Measurements from ENCODE around the gene DUSP6. TPM values are rescaled to one million over a fixed set of nuclear protein-coding genes. Genes with fewer than 3 reads are reported as not detected.

The DUSP6 gene
- total and polyA plus RNA-seq, 2 experiments from 2014 or later = 96.1 to 112 TPM

DNA sequence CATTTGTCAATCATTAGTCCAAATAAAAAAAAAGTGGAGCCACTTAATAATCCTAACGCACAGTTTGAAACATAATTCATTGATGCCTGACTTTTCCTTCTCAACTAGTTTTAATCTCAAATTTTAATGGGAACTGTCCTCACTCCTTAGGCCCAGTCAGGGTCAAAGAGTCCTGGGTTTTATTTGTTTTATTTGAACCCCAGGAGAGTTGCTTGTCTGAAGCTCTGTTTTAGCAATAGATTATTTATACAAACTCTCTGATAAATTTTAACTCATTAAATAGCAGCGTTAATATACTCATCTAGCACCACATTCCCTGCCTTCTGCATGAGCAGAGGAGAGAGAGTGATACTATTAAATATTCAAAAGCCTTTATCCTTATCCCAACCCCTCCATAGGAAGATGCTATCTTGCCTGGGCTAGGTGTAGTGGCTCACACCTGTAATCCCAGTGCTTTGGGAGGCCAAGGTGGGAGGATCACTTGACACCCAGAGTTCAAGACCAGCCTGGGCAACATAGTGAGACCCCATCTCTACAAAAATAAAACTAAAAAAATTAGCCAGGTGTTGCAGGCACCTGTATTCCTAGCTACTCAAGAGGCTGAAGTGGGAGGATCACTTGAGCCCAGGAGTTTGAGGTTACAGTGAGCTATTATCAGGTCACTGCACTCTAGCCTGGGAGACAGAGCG lies 14.5 kb upstream of the DUSP6 start:
- no peak for DNase-seq
- Histone ChIP-seq H3K9ac (no peak overlapping the region), H3K27ac (no peak overlapping the region), H3K4me2 (ENCODE audit: unreplicated experiment) (no peak overlapping the region), H4K20me1 (ENCODE audit: insufficient read depth) (no peaks in the 10 kb centered on the region), H3K9me2 (ENCODE audit: insufficient read depth) (0 out of 2 replicates have a peak, but pooled peaks cover 4% of the 10 kb centered on the region), H3K4me3 (no peak overlapping the region), H3F3A (ENCODE audit: insufficient read depth) (peaks cover 27% of the 10 kb centered on the region), H2AFZ (no peak overlapping the region), H3K4me1 (ENCODE audit: insufficient read depth) (peaks cover 23% of the 10 kb centered on the region), H3K9me3 (ENCODE audit: low read depth) (no peaks in the 10 kb centered on the region), H3K27me3 (replicated peaks; ENCODE audit: insufficient read depth) (no peaks in the 10 kb centered on the region), H3K36me3 (ENCODE audit: low read depth) (no peaks in the 10 kb centered on the region), H3K79me2 (ENCODE audit: insufficient read depth) (no peaks in the 10 kb centered on the region)
- 92 to 98% methylated on average over 3 of the region's 3 CpGs for WGBS, 2 experiments (ENCODE audit: low coverage in 1 of 2, low lambda C conversion rate in 2 of 2, missing lambda C conversion rate in 2 of 2)
- no peak for TF ChIP-seq EZH2 (IDR thresholded peaks at IDR 0.05; ENCODE audit: insufficient read depth, poor library complexity, severe bottlenecking)
- TF ChIP-seq EZH2phosphoT487 (IDR thresholded peaks at IDR 0.05; ENCODE audit: insufficient read depth, low read depth) = no peak
- in situ Hi-C loops (cut with MboI) = no loop called here

DNA sequence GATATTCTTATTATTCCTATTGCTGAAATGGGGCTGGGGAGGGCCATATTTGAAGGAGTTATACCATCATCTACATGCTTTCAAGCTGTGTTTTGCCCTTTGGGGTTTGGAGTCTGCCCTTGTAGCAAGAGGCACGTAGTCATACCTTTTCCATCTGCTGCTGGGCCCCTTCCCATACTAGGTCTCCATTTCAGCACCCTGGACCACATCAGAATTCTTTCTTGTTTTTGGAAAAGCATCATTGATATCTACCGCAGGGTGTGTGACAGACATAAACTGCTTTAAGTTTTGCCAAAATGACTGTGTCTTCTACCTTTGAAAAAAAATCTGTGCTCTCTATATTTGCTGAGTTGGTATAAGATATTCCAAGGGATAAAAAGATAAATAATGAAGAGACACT lies 12.3 kb upstream of the DUSP6 start:
- in situ Hi-C loops (cut with MboI) = no loop called here
- no peaks in the 10 kb centered on the region for H3K79me2 ChIP-seq (ENCODE audit: insufficient read depth)
- no peaks in the 10 kb centered on the region for H3K9me3 ChIP-seq (ENCODE audit: low read depth)
- H3K4me3 ChIP-seq = no peak overlapping the region
- H3F3A ChIP-seq (ENCODE audit: insufficient read depth) = 0 out of 2 replicates have a peak, but pooled peaks cover 15% of the 10 kb centered on the region
- no peaks in the 10 kb centered on the region for H3K36me3 ChIP-seq (ENCODE audit: low read depth)
- peaks cover 7% of the 10 kb centered on the region; the same call in 1 of the 2 replicates for H3K4me1 ChIP-seq (ENCODE audit: insufficient read depth)
- H3K27ac ChIP-seq = no peak overlapping the region
- 97 to 98% methylated on average over 2 of the region's 2 CpGs for WGBS, 2 experiments (ENCODE audit: low coverage in 1 of 2, low lambda C conversion rate in 2 of 2, missing lambda C conversion rate in 2 of 2)
- H3K9me2 ChIP-seq (ENCODE audit: insufficient read depth) = 0 out of 2 replicates have a peak, but pooled peaks cover 4% of the 10 kb centered on the region
- no peak for DNase-seq
- TF ChIP-seq EZH2 (IDR thresholded peaks at IDR 0.05; ENCODE audit: insufficient read depth, poor library complexity, severe bottlenecking) = no peak
- TF ChIP-seq EZH2phosphoT487 (IDR thresholded peaks at IDR 0.05; ENCODE audit: insufficient read depth, low read depth) = no peak
- no peak overlapping the region for H2AFZ ChIP-seq
- no peak overlapping the region for H3K4me2 ChIP-seq (ENCODE audit: unreplicated experiment)
- no peaks in the 10 kb centered on the region; the same call in 1 of the 2 replicates for H4K20me1 ChIP-seq (ENCODE audit: insufficient read depth)
- H3K27me3 ChIP-seq (replicated peaks; ENCODE audit: insufficient read depth) = no peaks in the 10 kb centered on the region
- no peak overlapping the region for H3K9ac ChIP-seq

DNA sequence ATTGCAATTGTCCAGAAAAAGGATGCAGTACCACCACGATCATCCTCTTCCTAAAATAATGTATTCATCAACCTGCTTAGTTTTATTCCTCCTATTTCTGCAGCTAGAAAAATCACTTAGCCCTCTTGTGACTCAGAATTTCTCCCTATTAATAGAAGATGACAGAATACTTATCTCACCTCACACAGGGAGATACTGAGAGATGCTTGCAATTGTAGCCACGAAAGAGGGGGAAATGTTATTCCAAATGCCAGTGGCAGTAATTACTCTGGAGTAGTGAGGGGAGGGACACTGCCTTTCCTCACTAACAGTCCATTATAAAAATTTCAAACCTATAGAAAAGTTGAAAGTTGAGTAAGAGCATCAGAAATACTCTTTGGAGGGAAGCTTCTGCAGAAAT lies 11.8 kb upstream of the DUSP6 start:
- WGBS, 2 experiments (ENCODE audit: low coverage in 1 of 2, low lambda C conversion rate in 2 of 2, missing lambda C conversion rate in 2 of 2) = 92 to 93% methylated on average over 2 of the region's 2 CpGs
- in situ Hi-C loops (cut with MboI) = no loop called here
- 0 out of 2 replicates have a peak, but pooled peaks cover 15% of the 10 kb centered on the region for H3F3A ChIP-seq (ENCODE audit: insufficient read depth)

DNA sequence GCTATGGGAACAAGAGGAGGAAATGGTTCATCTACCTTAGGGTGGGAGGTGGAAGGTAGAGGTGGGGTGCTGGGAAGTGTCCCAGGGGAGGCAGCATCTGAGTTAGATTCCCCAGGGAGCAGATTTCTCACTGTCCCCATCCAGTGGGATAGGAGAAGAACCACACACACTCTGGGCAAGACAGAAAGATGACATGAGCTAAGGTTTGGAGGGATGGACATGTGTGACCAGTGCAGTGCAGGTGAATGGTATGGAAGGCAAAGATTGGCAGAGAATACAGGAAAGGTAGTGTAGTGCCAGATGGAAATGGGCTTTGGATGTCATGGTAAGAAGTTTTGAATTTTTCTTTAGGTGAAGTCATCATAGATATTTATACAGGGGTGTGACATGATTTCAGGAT lies 11.3 kb upstream of the DUSP6 start:
- Histone ChIP-seq H3K4me2 (ENCODE audit: unreplicated experiment) (no peak overlapping the region), H3K9ac (no peak overlapping the region), H3K4me1 (ENCODE audit: insufficient read depth) (no peaks in the 10 kb centered on the region), H3F3A (ENCODE audit: insufficient read depth) (0 out of 2 replicates have a peak, but pooled peaks cover 15% of the 10 kb centered on the region), H3K9me2 (ENCODE audit: insufficient read depth) (0 out of 2 replicates have a peak, but pooled peaks cover 4% of the 10 kb centered on the region), H3K27me3 (replicated peaks; ENCODE audit: insufficient read depth) (no peaks in the 10 kb centered on the region), H3K79me2 (ENCODE audit: insufficient read depth) (no peaks in the 10 kb centered on the region), H3K4me3 (no peak overlapping the region), H3K9me3 (ENCODE audit: low read depth) (no peaks in the 10 kb centered on the region), H3K36me3 (ENCODE audit: low read depth) (no peaks in the 10 kb centered on the region), H3K27ac (no peak overlapping the region), H2AFZ (no peak overlapping the region), H4K20me1 (ENCODE audit: insufficient read depth) (no peaks in the 10 kb centered on the region; the same call in 1 of the 2 replicates)
- DNase-seq = no peak
- in situ Hi-C loops (cut with MboI) = no loop called here
- TF ChIP-seq EZH2phosphoT487 (IDR thresholded peaks at IDR 0.05; ENCODE audit: insufficient read depth, low read depth) = no peak
- no peak for TF ChIP-seq EZH2 (IDR thresholded peaks at IDR 0.05; ENCODE audit: insufficient read depth, poor library complexity, severe bottlenecking)

More for the DNA sequence above, 11.8 kb upstream of the DUSP6 start:
- H3K4me1 ChIP-seq (ENCODE audit: insufficient read depth) = peaks cover 4% of the 10 kb centered on the region; the same call in 1 of the 2 replicates
- H3K4me3 ChIP-seq = no peak overlapping the region
- no peak overlapping the region for H3K9ac ChIP-seq
- no peaks in the 10 kb centered on the region for H3K79me2 ChIP-seq (ENCODE audit: insufficient read depth)
- 0 out of 2 replicates have a peak, but pooled peaks cover 4% of the 10 kb centered on the region for H3K9me2 ChIP-seq (ENCODE audit: insufficient read depth)
- H3K27ac ChIP-seq = no peak overlapping the region
- no peaks in the 10 kb centered on the region for H3K27me3 ChIP-seq (replicated peaks; ENCODE audit: insufficient read depth)
- H4K20me1 ChIP-seq (ENCODE audit: insufficient read depth) = no peaks in the 10 kb centered on the region; the same call in 1 of the 2 replicates
- H3K4me2 ChIP-seq (ENCODE audit: unreplicated experiment) = no peak overlapping the region
- H3K36me3 ChIP-seq (ENCODE audit: low read depth) = no peaks in the 10 kb centered on the region
- DNase-seq = no peak
- TF ChIP-seq EZH2phosphoT487 (IDR thresholded peaks at IDR 0.05; ENCODE audit: insufficient read depth, low read depth) (no peak), EZH2 (IDR thresholded peaks at IDR 0.05; ENCODE audit: insufficient read depth, poor library complexity, severe bottlenecking) (no peak)
- H2AFZ ChIP-seq = no peak overlapping the region
- H3K9me3 ChIP-seq (ENCODE audit: low read depth) = no peaks in the 10 kb centered on the region
